ENCODE measurements around the gene USP5.

GRCh38 chr12:6831450-6831995, 20.4 kb upstream of the USP5 start:
- TF ChIP-seq, protein P1, sequence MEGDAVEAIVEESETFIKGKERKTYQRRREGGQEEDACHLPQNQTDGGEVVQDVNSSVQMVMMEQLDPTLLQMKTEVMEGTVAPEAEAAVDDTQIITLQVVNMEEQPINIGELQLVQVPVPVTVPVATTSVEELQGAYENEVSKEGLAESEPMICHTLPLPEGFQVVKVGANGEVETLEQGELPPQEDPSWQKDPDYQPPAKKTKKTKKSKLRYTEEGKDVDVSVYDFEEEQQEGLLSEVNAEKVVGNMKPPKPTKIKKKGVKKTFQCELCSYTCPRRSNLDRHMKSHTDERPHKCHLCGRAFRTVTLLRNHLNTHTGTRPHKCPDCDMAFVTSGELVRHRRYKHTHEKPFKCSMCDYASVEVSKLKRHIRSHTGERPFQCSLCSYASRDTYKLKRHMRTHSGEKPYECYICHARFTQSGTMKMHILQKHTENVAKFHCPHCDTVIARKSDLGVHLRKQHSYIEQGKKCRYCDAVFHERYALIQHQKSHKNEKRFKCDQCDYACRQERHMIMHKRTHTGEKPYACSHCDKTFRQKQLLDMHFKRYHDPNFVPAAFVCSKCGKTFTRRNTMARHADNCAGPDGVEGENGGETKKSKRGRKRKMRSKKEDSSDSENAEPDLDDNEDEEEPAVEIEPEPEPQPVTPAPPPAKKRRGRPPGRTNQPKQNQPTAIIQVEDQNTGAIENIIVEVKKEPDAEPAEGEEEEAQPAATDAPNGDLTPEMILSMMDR (IDR thresholded peaks at IDR 0.05; ENCODE audit: low read depth, low read length, poor library complexity, severe bottlenecking) = no peak
- no peak for TF ChIP-seq EZH2phosphoT487 (IDR thresholded peaks at IDR 0.05; ENCODE audit: borderline replicate concordance, low read length)
